GM19043 (cell line): ENCODE results near the gene ZNF37A.
"Not testable (repeated sequence)": the region's sequence is repeated elsewhere in the genome, so short reads cannot be mapped to it uniquely, and the experiment has no call there.

Source experiments
- ATAC-seq: cut with Tn5 transposase; IDR thresholded peaks from one replicate; pipeline ENCODE4 v1.9.1; 2021; ENCODE audit warnings: low read depth; ENCODE audit not compliant: unreplicated experiment

The ZNF37A gene

GRCh38 chr10:38146579-38147333 is 52.6 kb downstream of the ZNF37A start:
- ATAC-seq, result no peak

GRCh38 chr10:38147686-38148085 is 53.5 kb downstream of the ZNF37A start:
- no peak for ATAC-seq

GRCh38 chr10:38150891-38151463 is 56.8 kb downstream of the ZNF37A start:
- not testable (repeated sequence) for ATAC-seq

- no peak for ATAC-seq
Measured at GRCh38 chr10:38156416-38157269, 62.5 kb downstream of the ZNF37A start.

- no peak for ATAC-seq
Measured at GRCh38 chr10:38157270-38157685, 63.1 kb downstream of the ZNF37A start.

- ATAC-seq, result no peak
Measured at GRCh38 chr10:38159004-38159403, 64.9 kb downstream of the ZNF37A start.

GRCh38 chr10:38163617-38164016 is 69.5 kb downstream of the ZNF37A start:
- ATAC-seq, result no peak

- no peak for ATAC-seq
Measured at GRCh38 chr10:38174336-38174735, 80.2 kb downstream of the ZNF37A start.

- no peak for ATAC-seq
Measured at GRCh38 chr10:38184477-38184876, 90.3 kb downstream of the ZNF37A start.
